C4-2B (cell line): ENCODE results near the gene FOXK1.

Experiments
- H3K27ac ChIP-seq: fragments of 450-650 bp; 2 replicates; pipeline ENCODE4 v1.5.1; 2017
- ZFX ChIP-seq: fragments of 450-650 bp; IDR thresholded peaks from 2 replicates; pipeline ENCODE4 v1.6.1; 2017
- TF ChIP-seq, protein P1 (sequence below): fragments of 450-650 bp; conservative IDR thresholded peaks from 2 replicates; pipeline ENCODE4 v1.5.1; 2017; ENCODE audit warnings: mild to moderate bottlenecking

Gene FOXK1

DNA sequence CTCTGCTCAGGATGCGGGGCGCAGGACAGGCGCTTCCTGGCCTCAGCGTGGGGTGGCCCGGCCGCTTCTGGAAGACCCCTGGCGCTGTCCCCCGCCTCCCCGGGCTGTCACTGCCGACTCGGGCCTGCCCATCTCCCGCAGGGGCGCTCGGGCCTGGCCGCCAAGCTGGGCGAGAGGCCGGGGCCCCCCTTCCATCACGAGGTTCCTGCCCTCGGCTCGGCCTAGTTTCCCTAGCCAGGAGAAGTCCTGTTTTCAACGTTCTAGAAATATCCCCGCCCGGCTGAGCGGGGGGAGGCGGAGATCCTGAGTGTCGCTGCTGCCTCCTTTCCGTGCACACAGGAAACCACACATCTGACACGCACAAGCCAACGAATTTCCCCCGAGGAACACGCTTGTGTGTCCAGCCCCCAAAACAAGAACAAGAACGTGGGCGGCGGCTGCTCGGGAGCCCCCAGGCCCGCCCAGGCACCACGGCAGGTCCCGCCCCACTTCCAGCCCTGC lies 127.0 kb downstream of the FOXK1 start:
- no peak for TF ChIP-seq ZFX
- TF ChIP-seq, protein P1, sequence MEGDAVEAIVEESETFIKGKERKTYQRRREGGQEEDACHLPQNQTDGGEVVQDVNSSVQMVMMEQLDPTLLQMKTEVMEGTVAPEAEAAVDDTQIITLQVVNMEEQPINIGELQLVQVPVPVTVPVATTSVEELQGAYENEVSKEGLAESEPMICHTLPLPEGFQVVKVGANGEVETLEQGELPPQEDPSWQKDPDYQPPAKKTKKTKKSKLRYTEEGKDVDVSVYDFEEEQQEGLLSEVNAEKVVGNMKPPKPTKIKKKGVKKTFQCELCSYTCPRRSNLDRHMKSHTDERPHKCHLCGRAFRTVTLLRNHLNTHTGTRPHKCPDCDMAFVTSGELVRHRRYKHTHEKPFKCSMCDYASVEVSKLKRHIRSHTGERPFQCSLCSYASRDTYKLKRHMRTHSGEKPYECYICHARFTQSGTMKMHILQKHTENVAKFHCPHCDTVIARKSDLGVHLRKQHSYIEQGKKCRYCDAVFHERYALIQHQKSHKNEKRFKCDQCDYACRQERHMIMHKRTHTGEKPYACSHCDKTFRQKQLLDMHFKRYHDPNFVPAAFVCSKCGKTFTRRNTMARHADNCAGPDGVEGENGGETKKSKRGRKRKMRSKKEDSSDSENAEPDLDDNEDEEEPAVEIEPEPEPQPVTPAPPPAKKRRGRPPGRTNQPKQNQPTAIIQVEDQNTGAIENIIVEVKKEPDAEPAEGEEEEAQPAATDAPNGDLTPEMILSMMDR: no peak
- H3K27ac ChIP-seq: no peak overlapping the region

DNA sequence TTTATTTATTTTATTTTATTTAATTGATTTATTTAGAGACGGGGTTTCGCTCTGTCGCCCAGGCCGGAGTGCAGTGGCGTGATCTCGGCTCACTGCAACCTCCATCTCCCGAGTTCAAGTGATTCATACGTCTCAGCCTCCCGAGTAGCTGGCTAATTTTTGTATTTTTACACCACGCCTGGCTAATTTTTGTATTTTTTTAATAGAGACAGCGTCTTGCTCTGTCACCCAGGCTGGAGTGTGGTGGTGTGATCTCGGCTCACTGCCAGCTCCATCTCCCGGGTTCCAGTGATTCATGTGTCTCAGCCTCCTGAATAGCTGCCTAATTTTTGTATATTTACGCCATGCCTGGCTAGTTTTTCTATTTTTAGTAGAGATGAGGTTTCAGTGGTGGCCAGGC lies 127.6 kb downstream of the FOXK1 start:
- no peak overlapping the region for H3K27ac ChIP-seq
- no peak for TF ChIP-seq ZFX
- TF ChIP-seq, protein P1: no peak

DNA sequence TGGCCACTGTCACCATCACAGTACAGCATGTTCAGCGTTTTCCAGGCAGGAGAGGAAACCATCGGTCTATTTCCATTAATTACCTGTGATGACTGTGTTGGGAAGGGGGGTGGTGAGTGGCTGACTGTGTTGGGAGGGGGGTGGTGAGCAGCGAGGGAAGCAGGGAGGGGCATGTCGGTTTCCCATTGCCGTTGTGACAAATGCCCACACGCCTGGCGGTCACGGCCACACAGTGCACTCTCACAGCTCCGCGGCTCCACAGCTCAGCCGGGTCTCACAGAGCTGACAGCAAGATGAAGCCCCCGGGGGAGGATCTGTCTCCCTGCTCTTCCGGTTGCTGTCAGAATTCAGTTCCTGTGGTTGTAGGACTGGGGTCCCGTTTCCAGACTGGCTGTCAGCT lies 132.3 kb downstream of the FOXK1 start:
- H3K27ac ChIP-seq: no peak overlapping the region
- TF ChIP-seq, protein P1: no peak
- TF ChIP-seq ZFX: no peak

DNA sequence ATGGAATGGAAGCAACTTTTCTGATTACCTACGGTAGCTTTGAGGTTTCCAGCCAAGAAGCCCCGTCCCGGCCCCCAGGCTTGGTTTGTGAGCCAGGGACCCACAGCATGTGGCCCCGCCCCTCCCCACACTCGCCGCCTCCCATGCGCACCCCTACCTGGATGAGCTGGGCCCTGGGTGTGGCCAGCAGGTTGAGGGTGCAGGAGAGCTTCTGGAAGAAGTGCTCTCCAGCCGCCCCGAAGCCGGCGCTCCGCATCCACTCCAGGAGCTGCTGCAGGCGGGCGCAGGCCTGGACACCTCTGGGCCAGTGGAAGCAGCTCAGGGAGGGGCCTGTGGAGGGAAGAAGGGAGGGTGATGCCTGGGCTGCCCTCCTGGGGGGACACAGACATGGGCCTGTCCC lies 133.0 kb downstream of the FOXK1 start:
- H3K27ac ChIP-seq: no peak overlapping the region
- TF ChIP-seq ZFX: no peak
- TF ChIP-seq, protein P1: no peak

DNA sequence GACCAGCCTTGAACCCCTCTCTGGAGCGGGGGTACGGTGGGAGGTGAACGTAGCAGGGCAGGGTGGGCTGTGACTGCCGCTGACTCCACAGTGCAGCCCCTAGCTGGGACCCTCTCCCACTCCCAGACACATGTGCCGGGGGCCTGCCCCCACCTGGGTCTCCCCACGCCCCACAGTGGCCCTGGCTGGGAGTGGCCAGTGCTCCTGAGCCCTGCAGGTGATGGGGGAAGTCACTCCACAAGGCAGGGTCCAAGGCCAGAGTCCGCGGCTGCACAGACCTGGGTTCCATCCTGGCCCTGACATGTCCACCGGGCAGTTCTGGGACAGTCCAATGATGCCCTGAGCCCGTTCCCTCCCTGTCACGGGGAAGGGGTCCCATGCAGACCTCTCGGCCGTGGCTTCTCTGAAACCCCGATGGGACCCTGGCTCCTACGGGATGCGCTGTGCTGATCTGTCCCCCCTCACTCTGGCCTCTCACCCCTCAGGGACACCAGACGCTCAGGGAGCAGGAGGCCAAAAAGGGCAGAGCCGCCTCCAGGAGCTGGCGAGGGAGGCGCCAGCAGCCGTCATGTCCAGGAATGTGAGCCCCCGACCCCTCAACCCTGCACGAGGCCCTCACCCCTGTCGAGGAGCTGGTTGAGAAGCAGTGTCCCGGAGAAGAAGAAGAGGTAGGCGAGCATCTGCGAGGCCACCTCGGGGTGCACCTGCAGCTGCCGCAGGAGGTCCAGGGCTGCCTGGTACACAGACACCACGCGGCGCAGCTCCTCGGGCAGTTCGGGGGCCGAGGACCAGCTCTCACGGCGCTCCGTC lies 133.7 kb downstream of the FOXK1 start:
- no peak for TF ChIP-seq ZFX
- TF ChIP-seq, protein P1: no peak; the same call in 1 of the 2 replicates
- H3K27ac ChIP-seq: no peak overlapping the region

DNA sequence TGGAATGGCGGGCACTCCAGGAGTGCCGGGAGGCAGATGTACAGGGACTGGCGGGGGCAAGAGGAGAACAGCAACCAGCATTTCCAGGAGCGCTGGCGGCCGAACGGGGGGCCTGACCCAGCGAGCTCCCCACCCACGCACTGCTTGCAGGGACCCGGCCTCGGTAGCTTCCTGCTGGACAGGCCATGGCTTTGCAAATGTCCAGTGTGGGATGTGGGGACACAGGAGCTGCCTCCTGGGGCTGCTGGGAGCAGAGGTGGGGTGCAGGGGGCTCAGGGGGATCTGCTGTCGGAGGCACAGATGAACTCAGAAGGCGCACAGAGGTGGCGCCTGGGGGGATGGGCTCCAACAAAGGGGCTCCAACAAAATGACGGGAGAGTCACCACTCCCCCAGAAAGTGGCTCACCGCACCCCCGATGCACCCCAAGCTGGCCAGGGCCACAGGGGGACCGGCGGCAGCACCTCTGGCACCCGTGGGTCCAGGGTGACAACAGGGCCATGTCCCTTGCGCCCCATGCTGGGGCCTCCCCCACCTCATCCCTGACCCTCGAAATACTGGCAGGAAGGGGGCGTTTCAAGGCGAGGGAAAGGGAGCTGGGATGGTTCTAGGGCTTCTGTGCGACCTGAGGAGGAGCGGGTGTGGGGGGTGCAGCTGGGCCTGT lies 134.5 kb downstream of the FOXK1 start:
- TF ChIP-seq, protein P1: no peak
- no peak for TF ChIP-seq ZFX
- H3K27ac ChIP-seq: no peak overlapping the region
